Large intestine (tissue), 3 donors: ENCODE data around the gene AQP6. TPM values are rescaled to one million over a fixed set of nuclear protein-coding genes. Genes with fewer than 3 reads are reported as not detected.
A peak's percentile ranks its signal among the peaks of the same experiment; 100 is the strongest.
"Not testable (repeated sequence)": the region's sequence is repeated elsewhere in the genome, so short reads cannot be mapped to it uniquely, and the experiment has no call there.

ENCODE experiments used
- DNase-seq, 2 donors: peaks; one replicate each; pipeline versions ENCODE4 v3.0.0 to v3.0.0-alpha.2; 2013
- H3K27ac ChIP-seq: one replicate; pipeline ENCODE4 v1.5.1; 2013; ENCODE audit warnings: low read length
- H3K27me3 ChIP-seq: 2 replicates; pipeline ENCODE4 v1.6.1; 2013; ENCODE audit warnings: low read length; ENCODE audit not compliant: control insufficient read depth, insufficient read depth
- H3K36me3 ChIP-seq: 2 replicates; pipeline ENCODE4 v1.6.1; 2013; ENCODE audit warnings: low read length; ENCODE audit not compliant: control insufficient read depth, insufficient read depth
- H3K4me1 ChIP-seq: one replicate; pipeline ENCODE4 v1.6.1; 2013; ENCODE audit warnings: low read length; ENCODE audit not compliant: control insufficient read depth, insufficient read depth
- H3K4me3 ChIP-seq: one replicate; pipeline ENCODE4 v1.5.1; 2013; ENCODE audit warnings: low read length
- H3K9me3 ChIP-seq: one replicate; pipeline ENCODE4 v1.6.1; 2013; ENCODE audit warnings: mild to moderate bottlenecking, low read depth, low read length, moderate library complexity; ENCODE audit not compliant: control insufficient read depth
- WGBS: methylation state at CpG from one replicate; pipeline ENCODE4 v1.1.5; 2013; ENCODE audit warnings: low lambda C conversion rate; ENCODE audit not compliant: insufficient coverage; 5-methylcytosine and 5-hydroxymethylcytosine counted together
- polyA plus RNA-seq: library from polyadenylated mRNA; unstranded; fragments of 120-200 nt; gene quantifications from one replicate; pipeline ENCODE4 v1.2.1, GENCODE V29; 2013

The AQP6 gene
- polyA plus RNA-seq, 1 donor, result 0.49 TPM

DNA sequence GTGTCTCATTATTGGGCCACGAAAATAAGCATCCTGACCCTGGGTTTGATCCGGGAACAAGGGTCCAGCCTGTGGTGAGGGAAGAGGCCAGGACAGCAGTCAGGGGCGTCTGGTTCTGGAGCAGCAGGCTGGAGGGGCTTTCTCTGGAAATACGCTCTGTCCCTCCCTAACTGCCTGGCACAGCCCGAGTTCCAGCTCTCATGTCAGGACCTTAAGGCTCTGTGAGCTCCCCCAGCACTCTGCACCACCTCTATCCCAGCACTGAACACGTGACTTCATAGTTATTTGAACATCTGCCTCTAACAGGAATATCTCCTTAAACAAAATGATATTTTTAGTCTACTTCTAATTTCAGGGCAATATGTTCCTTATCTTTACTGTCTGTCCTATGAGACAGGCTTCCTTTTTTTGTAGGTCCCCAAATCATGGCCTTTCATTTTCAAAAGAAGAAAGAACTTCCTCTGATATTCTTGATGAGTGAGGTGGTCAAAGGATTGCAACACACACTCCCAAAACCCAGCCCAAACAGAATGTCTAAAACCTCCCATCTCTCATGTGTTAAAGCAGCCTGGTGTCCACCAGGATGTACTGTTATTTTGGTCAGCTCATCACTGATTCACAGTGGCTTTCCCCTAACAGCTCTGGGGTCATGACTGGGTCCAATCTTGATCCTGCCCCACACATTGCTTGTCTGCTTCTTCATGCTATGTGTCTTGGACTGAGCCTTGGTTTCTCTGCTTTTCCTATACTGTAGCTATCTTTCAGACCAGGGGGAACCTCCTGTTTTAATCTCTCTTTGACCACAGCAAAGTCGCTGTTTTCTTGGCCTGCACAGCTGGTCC, 9.7 kb downstream of the AQP6 start:
- no peaks in the 10 kb centered on the region for H3K27me3 ChIP-seq
- H3K4me3 ChIP-seq, result no peak overlapping the region
- H3K27ac ChIP-seq, result no peak overlapping the region
- peaks cover 13% of the 10 kb centered on the region for H3K4me1 ChIP-seq
- H3K36me3 ChIP-seq, result no peaks in the 10 kb centered on the region
- DNase-seq, result no peak
- no peaks in the 10 kb centered on the region for H3K9me3 ChIP-seq
- 83% methylated on average over 1 of the region's 7 CpGs for WGBS

DNA sequence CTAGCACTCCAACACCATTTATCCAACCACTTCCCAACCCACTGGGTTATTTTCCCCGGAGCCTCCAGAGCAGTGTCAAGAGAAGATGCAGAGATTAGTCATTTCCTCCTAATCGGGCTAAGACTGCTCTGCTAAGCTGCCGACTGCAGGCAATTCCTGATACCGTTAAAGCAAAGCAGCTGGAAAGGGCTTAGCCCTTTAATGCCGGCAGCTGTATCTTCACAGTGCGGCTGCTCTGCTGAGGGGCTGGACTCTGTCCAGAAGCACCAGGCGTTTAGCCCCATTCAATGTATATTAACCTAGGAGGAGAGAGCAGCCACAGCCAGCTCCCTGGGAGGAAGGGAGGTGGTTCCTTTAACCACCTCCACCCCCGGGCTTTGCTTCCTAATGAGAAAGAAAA, 11.1 kb downstream of the AQP6 start:
- Histone ChIP-seq H3K27ac (peak overlapping the region; percentile 49), H3K9me3 (no peaks in the 10 kb centered on the region), H3K27me3 (no peaks in the 10 kb centered on the region), H3K4me1 (peaks cover 13% of the 10 kb centered on the region), H3K4me3 (no peak overlapping the region), H3K36me3 (peaks cover 2% of the 10 kb centered on the region)
- WGBS, result no CpG with 5 or more reads among the region's 8 CpGs
- peak in 1 of 2 donors; percentile 66 for DNase-seq

DNA sequence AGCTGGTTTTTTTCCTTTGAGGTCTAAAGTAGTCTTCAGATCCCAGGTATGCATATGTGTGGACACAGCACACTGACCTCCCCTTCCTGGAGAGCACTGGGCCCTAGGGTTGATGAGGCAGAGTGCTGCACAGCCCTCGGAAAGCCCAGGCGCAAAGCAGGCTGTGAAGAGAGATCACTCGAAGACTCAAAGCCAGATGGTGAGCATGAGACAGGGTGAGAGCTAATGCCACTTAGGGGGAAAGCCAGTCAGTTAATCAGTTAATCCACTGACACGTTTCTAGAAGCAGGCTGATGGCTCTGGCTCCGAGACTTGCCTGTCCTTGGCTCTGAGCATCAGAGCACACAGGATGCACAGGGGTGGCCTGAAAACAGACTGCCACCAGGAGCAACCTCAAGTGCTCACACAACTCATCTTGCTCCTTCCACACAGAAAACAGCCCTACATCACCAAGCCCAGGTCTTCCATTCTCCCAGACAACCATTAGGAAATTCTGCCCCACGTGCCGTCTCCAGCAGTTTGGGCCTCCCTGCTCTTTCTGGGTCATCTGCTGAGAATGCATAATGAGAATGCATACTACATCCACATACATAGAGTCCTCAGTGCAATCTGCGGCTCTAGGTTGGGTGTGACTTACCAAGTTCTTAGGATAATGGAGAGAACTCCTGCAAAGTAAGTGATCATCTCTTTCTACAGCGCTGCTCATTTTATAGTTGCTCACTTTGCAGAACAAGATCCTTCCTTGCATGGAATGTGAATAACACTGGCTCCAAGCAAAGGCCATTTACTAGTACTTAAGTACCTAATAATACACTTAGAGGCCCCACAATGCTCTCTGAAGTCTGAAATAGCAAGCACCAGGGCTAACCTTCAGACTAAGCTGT, 12.0 kb downstream of the AQP6 start:
- Histone ChIP-seq H3K4me3 (no peak overlapping the region), H3K9me3 (no peaks in the 10 kb centered on the region), H3K27me3 (no peaks in the 10 kb centered on the region), H3K4me1 (peaks cover 13% of the 10 kb centered on the region), H3K36me3 (peaks cover 5% of the 10 kb centered on the region), H3K27ac (no peak overlapping the region)
- DNase-seq, result no peak
- no CpG with 5 or more reads among the region's 9 CpGs for WGBS

DNA sequence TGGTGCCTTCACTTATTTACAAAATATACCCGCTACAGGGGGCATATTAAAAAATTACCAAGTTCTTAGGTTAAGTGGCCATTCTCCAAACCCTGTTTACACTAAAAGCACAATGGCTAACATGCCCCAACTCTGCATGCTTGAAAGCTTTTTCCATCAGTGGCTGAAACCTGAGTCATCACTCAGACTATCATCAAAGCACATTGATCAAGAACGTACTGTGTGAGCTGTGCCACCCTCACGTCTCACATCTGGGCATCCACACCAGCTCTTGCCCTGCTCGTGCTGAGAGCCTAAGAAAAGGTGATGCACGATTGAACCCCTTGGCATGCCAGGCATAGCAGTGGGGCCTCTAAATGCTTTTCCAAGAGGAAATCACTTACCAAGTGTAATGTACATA, 13.2 kb downstream of the AQP6 start:
- peaks cover 14% of the 10 kb centered on the region for H3K36me3 ChIP-seq
- H3K9me3 ChIP-seq, result no peaks in the 10 kb centered on the region
- H3K27me3 ChIP-seq, result no peaks in the 10 kb centered on the region
- peaks cover 13% of the 10 kb centered on the region for H3K4me1 ChIP-seq
- DNase-seq, result no peak
- H3K4me3 ChIP-seq, result no peak overlapping the region
- no CpG with 5 or more reads among the region's 5 CpGs for WGBS
- no peak overlapping the region for H3K27ac ChIP-seq

DNA sequence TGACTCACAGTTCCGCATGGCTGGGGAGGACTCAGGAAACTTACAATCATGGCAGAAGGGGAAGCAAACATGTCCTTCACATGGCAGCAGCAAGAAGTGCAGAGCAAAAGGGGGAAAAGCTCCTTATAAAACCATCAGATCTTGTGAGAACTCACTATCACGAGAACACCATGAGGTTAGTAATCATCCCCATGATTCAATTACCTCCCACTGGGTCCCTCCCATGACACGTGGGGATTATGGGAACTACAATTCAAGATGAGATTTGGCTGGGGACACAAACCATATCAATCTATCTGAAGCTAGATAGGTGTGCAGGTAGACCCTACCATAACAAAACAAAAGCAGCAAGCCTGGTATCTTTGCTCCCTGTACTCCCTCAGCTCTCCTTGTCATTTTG, 13.7 kb downstream of the AQP6 start:
- H3K4me3 ChIP-seq, DNase-seq, H3K27me3 ChIP-seq, H3K27ac ChIP-seq, H3K9me3 ChIP-seq: not testable (repeated sequence)
- H3K4me1 ChIP-seq, result peaks cover 13% of the 10 kb centered on the region
- peaks cover 15% of the 10 kb centered on the region for H3K36me3 ChIP-seq
- 100% methylated on average over 1 of the region's 3 CpGs for WGBS

DNA sequence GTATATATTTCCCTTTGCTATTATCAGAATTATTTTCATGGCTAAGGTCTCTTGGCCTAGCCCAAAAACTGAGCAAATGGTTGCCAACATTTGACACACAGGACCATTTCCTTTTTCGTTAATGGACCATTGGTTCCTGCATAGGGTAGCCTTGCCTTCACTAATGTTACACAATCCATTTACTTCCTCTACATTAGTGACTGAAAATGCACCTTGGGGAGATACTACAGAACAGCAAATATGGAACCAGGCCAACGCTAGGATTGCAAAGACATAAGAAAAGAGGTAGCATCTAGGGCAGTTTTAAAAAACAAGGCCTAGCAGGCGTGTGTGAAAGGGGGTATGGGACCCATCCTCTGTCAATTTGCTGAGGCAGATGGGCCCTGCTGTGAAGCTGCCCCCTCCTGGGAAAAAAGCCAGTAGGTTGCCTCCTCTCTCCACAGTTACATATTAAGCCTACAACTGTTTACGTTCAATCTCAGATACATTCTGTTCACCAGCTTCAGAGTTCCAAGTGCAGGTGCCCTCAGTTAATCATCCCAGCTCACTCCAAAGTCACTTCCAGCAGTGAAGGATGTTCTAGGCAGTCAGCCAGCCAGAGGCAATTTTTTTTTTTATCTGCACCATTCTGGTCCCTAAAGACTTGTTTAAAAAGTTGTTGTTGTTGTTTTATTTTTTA, 15.0 kb downstream of the AQP6 start:
- Histone ChIP-seq H3K36me3 (peaks cover 27% of the 10 kb centered on the region), H3K4me1 (peaks cover 13% of the 10 kb centered on the region), H3K9me3 (no peaks in the 10 kb centered on the region), H3K27me3 (no peaks in the 10 kb centered on the region), H3K27ac (no peak overlapping the region), H3K4me3 (no peak overlapping the region)
- DNase-seq, result peak in 1 of 2 donors; percentile 43
- 40% methylated on average over 1 of the region's 4 CpGs for WGBS

DNA sequence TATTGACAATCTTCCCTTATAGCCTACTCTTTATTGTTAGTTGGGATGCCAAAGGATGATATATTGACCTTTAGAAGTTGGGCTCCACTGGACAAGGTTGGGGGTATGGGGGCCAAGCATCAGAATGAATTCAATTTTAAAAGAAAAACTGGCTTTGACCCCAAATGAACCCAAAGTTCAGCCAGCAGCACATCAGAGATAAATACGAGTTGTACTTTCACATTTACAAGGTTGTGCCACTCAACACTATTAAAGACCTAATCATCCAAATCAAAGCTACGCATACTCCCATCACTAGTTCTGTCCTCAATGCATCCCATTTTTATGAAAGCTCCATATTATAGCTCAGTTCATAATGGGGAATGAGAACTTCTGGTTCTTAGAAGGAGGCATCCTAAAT, 16.7 kb downstream of the AQP6 start:
- not testable (repeated sequence) for H3K27me3 ChIP-seq, H3K4me3 ChIP-seq, H3K27ac ChIP-seq, H3K4me1 ChIP-seq, DNase-seq, H3K9me3 ChIP-seq
- WGBS, result no CpG with 5 or more reads among the region's 2 CpGs
- H3K36me3 ChIP-seq, result peaks cover 40% of the 10 kb centered on the region

DNA sequence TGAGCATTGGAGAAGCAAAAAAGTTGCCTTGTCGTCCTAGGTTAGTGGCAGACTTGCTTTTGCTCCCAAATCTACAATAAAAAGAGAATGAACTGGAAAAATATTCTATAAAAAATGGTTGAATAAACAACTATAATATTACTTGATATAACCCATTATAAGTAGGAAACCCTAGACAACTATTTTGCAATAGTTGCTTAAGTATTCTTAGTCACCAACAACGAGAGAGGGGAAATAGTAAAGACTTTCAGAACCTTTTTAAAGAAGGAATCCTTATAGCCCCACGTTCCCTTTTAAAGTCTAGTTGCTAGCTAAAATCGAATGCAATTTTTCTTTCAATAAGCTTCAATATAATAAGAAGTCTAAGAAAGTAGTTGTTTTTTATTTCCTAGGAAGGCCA, 17.5 kb downstream of the AQP6 start:
- 57% methylated on average over 1 of the region's 4 CpGs for WGBS
- no peaks in the 10 kb centered on the region for H3K9me3 ChIP-seq
- no peak overlapping the region for H3K27ac ChIP-seq
- DNase-seq, result no peak
- peaks cover 40% of the 10 kb centered on the region for H3K36me3 ChIP-seq
- H3K4me3 ChIP-seq, result no peak overlapping the region
- no peaks in the 10 kb centered on the region for H3K4me1 ChIP-seq
- no peaks in the 10 kb centered on the region for H3K27me3 ChIP-seq

DNA sequence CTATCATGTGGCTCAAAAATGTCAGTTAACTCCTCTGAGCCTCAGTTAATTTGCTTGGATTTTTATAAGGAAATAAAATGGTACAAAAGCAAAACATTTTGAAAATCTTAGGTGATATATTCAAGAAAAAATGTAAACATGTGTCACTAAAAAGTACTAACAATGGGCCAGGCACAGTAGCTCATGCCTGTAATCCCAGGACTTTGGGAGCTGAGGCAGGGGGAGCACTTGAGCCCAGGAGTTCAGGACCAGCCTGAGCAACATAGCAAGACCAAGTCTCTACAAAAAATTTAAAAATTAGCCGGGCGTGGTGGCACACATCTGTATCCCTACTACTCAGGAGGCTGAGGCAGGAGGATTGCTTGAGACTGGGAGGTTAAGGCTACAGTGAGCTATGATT, 25.7 kb downstream of the AQP6 start:
- Histone ChIP-seq H3K4me3 (no peak overlapping the region), H3K36me3 (peaks cover 33% of the 10 kb centered on the region), H3K27me3 (no peaks in the 10 kb centered on the region), H3K9me3 (no peaks in the 10 kb centered on the region), H3K27ac (no peak overlapping the region), H3K4me1 (no peaks in the 10 kb centered on the region)
- no peak for DNase-seq
- no CpG with 5 or more reads among the region's 2 CpGs for WGBS

DNA sequence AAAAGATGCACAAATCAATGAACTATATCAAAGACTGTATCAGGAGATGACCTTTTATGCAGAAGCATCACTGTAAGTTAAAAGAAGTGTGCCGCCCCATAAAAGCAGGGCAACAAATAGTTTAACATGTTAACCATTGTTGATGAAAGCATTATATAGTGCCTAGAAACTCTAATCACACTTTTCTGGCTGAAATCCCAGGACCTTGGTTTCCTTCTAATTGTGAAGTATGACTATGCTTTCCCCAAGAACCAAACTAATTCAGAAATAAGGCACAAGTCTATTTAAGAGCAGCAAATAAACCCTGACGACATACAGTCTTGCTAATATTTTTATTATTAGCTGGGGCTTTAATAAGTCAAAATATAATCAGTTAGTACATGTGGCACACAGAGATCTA, 30.8 kb downstream of the AQP6 start:
- Histone ChIP-seq H3K9me3 (no peaks in the 10 kb centered on the region), H3K4me3 (no peak overlapping the region), H3K27me3 (no peaks in the 10 kb centered on the region), H3K27ac (no peak overlapping the region), H3K36me3 (peaks cover 14% of the 10 kb centered on the region), H3K4me1 (no peaks in the 10 kb centered on the region)
- no CpG with 5 or more reads among the region's 2 CpGs for WGBS
- DNase-seq, result no peak
